Peyer's patch (tissue), 4 donors: Measurements from ENCODE around the gene MGRN1. TPM values are rescaled to one million over a fixed set of nuclear protein-coding genes. Genes with fewer than 3 reads are reported as not detected.

ENCODE experiments used
- DNase-seq, 3 donors: peaks; one replicate each; pipeline ENCODE4 v3.0.0-alpha.2; 2017 to 2019
- H3K27ac ChIP-seq, 4 donors: fragments of 200-600 bp; sonication (generic); one replicate each; pipeline ENCODE4 v1.5.1; 2016 to 2019
- H3K27me3 ChIP-seq, 2 donors: fragments of 200-600 bp; sonication (generic); one replicate each; pipeline ENCODE4 v1.5.1; 2019
- H3K36me3 ChIP-seq, 3 donors: fragments of 200-600 bp; sonication (generic); one replicate each; pipeline ENCODE4 v1.5.1; 2016 to 2019
- H3K4me1 ChIP-seq, 4 donors: fragments of 200-600 bp; sonication (generic); one replicate each; pipeline ENCODE4 v1.5.1; 2016 to 2019
- H3K4me3 ChIP-seq, 4 donors: fragments of 200-600 bp; sonication (generic); 1 replicate in 3 of 4; 2 replicates in 1 of 4; pipeline ENCODE4 v1.5.1; 2016 to 2019; ENCODE audit warnings: mild to moderate bottlenecking in 1 of 4
- H3K9me3 ChIP-seq, 4 donors: fragments of 200-600 bp; sonication (generic); one replicate each; pipeline ENCODE4 v1.5.1; 2016 to 2019; ENCODE audit warnings: mild to moderate bottlenecking in 1 of 4
- POLR2A ChIP-seq, 2 donors: fragments of 450-650 bp; IDR thresholded peaks; one replicate each; pipeline ENCODE4 v1.5.1; 2017; ENCODE audit warnings: antibody characterized with exemption in 2 of 2, mild to moderate bottlenecking in 2 of 2, moderate library complexity in 2 of 2
- total RNA-seq, 4 donors: library from RNA; depleted of rRNA; stranded (reverse); fragments of >200 nt; gene quantifications; one replicate each; pipeline ENCODE4 v1.1.0, GENCODE V29; 2016
- TF ChIP-seq, protein P1 (sequence below), 6 experiments: fragments of 450-650 bp in 4 of 6; fragments of 200-600 bp in 2 of 6; sonication (generic) in 1 of 6; IDR thresholded peaks; one replicate each; pipeline ENCODE4 v1.5.1; 2017 to 2019; ENCODE audit warnings: antibody characterized with exemption in 6 of 6, mild to moderate bottlenecking in 3 of 6, moderate library complexity in 1 of 6

Gene MGRN1
- total RNA-seq, 4 donors from 2014 or later = 74.1 to 147 (median 93.8) TPM

DNA sequence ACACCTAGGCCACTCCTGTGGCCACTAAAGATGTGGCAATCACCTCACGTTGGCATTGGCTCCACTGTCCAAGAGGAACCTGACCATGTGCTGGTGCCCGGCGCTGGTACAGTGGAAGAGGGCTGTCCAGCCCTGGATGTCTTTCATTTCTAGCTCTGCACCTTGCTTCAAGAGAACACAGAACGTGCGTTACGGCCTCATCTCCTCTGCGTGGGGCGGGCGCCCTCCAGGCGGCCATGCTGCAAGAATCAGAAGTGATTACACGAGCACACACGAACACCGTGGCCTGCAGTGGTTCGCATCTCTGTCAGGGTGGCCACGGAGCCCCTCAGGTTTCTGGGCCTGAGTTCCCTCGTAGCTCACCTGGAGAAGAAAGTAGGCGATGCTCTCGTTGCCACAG lies 102.0 kb downstream of the MGRN1 start:
- H3K4me3 ChIP-seq = no peak overlapping the region
- no peak overlapping the region for H3K27ac ChIP-seq
- TF ChIP-seq, protein P1, sequence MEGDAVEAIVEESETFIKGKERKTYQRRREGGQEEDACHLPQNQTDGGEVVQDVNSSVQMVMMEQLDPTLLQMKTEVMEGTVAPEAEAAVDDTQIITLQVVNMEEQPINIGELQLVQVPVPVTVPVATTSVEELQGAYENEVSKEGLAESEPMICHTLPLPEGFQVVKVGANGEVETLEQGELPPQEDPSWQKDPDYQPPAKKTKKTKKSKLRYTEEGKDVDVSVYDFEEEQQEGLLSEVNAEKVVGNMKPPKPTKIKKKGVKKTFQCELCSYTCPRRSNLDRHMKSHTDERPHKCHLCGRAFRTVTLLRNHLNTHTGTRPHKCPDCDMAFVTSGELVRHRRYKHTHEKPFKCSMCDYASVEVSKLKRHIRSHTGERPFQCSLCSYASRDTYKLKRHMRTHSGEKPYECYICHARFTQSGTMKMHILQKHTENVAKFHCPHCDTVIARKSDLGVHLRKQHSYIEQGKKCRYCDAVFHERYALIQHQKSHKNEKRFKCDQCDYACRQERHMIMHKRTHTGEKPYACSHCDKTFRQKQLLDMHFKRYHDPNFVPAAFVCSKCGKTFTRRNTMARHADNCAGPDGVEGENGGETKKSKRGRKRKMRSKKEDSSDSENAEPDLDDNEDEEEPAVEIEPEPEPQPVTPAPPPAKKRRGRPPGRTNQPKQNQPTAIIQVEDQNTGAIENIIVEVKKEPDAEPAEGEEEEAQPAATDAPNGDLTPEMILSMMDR (IDR thresholded peaks at IDR 0.05) = no peak
- no peaks in the 10 kb centered on the region for H3K27me3 ChIP-seq
- no peak for DNase-seq
- H3K36me3 ChIP-seq = peaks cover 0 to 64% (median 0%) of the 10 kb centered on the region in 3 donors
- H3K4me1 ChIP-seq = no peaks in the 10 kb centered on the region
- H3K9me3 ChIP-seq = no peaks in the 10 kb centered on the region

DNA sequence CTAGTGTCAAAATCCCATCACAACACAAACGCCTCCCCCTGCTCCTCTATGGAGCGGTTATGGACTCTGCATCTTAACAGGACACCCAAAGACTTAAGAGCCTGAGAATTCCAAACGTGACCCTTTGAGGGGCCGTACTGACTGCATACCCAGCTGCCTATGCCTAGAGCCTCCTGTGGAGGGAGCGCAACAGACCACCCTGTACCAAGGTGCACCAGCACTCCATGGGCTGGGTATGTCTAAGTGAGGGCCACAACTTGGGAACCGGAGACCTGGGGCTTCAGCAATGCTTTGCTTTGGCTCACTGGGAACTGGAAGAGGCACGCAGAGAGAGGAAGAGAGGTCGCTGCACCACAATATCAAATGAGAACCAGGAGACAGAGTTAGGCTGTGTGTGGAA lies 104.0 kb downstream of the MGRN1 start:
- Histone ChIP-seq H3K27ac (no peak overlapping the region), H3K9me3 (no peaks in the 10 kb centered on the region), H3K4me3 (no peak overlapping the region), H3K4me1 (peaks cover 0 to 8% (median 0%) of the 10 kb centered on the region in 4 donors), H3K36me3 (peaks cover 0 to 55% (median 0%) of the 10 kb centered on the region in 3 donors), H3K27me3 (no peaks in the 10 kb centered on the region)
- no peak for DNase-seq
- TF ChIP-seq POLR2A (IDR thresholded peaks at IDR 0.05) = no peak
- TF ChIP-seq, protein P1 (IDR thresholded peaks at IDR 0.05) = no peak

DNA sequence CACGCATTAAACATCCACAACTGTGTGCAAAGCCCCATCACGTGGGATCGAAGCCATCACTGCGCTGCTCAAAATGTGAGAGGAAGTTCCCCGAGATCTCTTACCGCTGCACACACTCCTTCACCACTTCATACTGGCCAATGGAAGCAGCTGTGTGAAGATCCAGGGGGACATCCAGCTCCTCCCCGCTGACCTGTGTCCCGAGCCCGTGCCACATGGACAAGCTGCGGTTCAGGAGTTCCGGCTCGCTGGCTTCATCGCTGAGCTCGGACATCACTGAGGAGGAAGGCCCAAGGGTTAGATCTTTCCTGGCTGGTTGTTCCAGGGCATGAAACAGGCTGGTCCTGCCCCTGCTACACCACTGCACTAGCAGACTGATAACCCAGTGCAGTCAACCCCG lies 105.2 kb downstream of the MGRN1 start:
- Histone ChIP-seq H3K27ac (no peak overlapping the region), H3K4me1 (peaks cover 0 to 9% (median 0%) of the 10 kb centered on the region in 4 donors), H3K4me3 (no peak overlapping the region), H3K27me3 (no peaks in the 10 kb centered on the region), H3K36me3 (peaks cover 0 to 45% (median 0%) of the 10 kb centered on the region in 3 donors), H3K9me3 (no peaks in the 10 kb centered on the region)
- TF ChIP-seq, protein P1 (IDR thresholded peaks at IDR 0.05) = no peak
- TF ChIP-seq POLR2A (IDR thresholded peaks at IDR 0.05) = no peak
- DNase-seq = no peak

DNA sequence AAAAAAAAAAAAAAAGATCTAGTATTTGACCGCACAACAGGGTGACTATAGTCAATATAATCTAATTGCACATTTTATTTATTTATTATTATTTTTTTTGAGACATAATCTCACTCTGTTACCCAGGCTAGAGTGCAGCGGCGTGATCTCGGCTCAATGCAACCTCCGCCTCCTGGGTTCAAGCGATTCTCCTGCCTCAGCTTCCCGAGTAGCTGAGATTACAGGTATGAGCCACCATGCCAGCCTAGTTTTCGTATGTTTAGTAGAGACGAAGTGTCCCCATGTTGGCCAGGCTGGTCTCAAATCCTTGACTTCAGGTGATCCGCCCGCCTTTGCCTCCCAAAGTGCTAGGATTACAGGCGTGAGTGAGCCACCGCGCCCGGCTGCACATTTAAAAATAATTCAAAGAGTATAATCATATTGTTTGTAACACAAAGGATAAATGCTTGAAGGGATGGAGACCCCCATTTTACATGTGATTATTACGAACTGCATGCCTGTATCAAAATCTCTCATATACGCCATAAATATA lies 108.7 kb downstream of the MGRN1 start:
- DNase-seq = no peak
- Histone ChIP-seq H3K36me3 (peaks cover 0 to 21% (median 0%) of the 10 kb centered on the region in 3 donors), H3K27me3 (no peaks in the 10 kb centered on the region), H3K9me3 (no peaks in the 10 kb centered on the region), H3K4me1 (peaks cover 0 to 15% (median 0%) of the 10 kb centered on the region in 4 donors), H3K27ac (peak overlapping the region in 3 of 4 donors; percentile 59 to 80 (median 80)), H3K4me3 (peak overlapping the region; percentile 87 to 94 (median 90))
- TF ChIP-seq POLR2A (IDR thresholded peaks at IDR 0.05) = no peak
- TF ChIP-seq, protein P1 (IDR thresholded peaks at IDR 0.05) = no peak

DNA sequence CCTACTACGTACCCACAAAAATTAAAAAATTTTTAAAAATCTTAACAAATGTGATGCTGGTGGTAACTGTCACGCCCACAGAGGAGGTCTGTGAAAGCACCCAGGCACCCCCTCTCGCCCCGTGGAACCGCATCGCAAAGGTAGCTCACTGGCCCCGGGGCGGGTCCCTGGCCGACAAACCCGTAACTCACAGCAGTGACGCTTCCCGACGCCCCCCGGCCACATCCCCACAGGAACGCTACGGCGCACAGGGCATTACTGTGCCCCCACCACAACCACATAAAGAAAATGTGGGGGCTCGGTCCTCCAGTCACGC lies 109.1 kb downstream of the MGRN1 start:
- H3K27ac ChIP-seq = peak overlapping the region; percentile 59 to 80 (median 78)
- no peaks in the 10 kb centered on the region for H3K9me3 ChIP-seq
- TF ChIP-seq POLR2A (IDR thresholded peaks at IDR 0.05) = no peak
- TF ChIP-seq, protein P1 (IDR thresholded peaks at IDR 0.05) = no peak
- peaks cover 0 to 17% (median 0%) of the 10 kb centered on the region in 3 donors for H3K36me3 ChIP-seq
- no peaks in the 10 kb centered on the region for H3K27me3 ChIP-seq
- H3K4me3 ChIP-seq = peak overlapping the region; percentile 87 to 94 (median 90)
- H3K4me1 ChIP-seq = peaks cover 0 to 15% (median 0%) of the 10 kb centered on the region in 4 donors
- peak in 1 of 3 donors; percentile 23 for DNase-seq
